Lower leg skin (tissue), 3 donors: ENCODE measurements around the gene VPS52.
A peak's percentile ranks its signal among the peaks of the same experiment; 100 is the strongest.

ENCODE experiments used
- POLR2A ChIP-seq, 2 donors: fragments of 450-650 bp; IDR thresholded peaks; one replicate each; pipeline ENCODE4 v1.6.1; 2016 to 2017; ENCODE audit warnings: antibody characterized with exemption in 2 of 2, mild to moderate bottlenecking in 1 of 2, moderate library complexity in 1 of 2
- TF ChIP-seq, protein P1 (sequence below), 3 donors: fragments of 450-650 bp; IDR thresholded peaks; one replicate each; pipeline ENCODE4 v1.5.1; 2016; ENCODE audit warnings: antibody characterized with exemption in 3 of 3, mild to moderate bottlenecking in 3 of 3, moderate library complexity in 2 of 3

DNA sequence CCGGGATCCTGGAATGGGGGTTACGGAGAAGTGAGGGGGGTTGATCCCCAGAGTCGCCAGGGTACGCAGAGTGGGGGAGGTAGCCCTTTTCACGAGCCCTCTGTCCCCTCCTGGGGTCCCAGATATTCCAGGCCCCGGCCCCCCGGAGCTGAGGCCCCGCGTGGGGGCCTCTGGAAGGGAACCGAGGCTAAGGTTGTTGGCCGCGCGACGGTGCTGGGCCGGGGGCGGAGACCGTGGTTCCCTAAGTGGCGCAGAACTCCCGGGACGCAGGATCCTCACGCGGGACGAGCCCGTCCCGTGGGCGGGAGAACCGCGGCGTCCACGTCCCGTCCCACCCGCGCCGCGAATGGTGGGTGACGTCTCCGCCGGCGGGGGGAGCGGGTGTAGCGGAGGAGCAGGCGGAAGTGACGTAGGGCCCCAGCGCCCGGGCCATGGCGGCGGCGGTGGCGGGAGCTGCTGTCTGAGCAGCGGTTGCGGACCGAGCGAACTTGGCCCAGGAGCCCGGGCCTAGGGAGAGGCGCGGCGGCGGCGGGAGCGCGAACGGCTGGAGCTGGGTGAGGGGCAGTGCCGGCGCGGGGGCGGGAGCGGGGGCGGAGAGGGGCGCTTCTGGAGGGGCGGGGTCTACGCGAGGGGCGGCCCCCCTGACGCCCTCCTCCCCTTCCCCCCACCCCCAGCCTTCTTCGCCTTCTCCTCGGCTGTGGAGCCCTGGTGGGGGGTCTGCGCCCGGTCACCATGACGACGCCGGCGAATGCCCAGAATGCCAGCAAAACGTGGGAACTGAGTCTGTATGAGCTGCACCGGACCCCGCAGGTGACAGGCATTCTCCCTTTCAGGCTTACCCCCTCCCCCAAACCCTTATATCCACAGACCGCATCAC is 63.3 kb downstream of the VPS52 start, which contains the start of gene RING1:
- TF ChIP-seq, protein P1, sequence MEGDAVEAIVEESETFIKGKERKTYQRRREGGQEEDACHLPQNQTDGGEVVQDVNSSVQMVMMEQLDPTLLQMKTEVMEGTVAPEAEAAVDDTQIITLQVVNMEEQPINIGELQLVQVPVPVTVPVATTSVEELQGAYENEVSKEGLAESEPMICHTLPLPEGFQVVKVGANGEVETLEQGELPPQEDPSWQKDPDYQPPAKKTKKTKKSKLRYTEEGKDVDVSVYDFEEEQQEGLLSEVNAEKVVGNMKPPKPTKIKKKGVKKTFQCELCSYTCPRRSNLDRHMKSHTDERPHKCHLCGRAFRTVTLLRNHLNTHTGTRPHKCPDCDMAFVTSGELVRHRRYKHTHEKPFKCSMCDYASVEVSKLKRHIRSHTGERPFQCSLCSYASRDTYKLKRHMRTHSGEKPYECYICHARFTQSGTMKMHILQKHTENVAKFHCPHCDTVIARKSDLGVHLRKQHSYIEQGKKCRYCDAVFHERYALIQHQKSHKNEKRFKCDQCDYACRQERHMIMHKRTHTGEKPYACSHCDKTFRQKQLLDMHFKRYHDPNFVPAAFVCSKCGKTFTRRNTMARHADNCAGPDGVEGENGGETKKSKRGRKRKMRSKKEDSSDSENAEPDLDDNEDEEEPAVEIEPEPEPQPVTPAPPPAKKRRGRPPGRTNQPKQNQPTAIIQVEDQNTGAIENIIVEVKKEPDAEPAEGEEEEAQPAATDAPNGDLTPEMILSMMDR (IDR thresholded peaks at IDR 0.05), result no peak
- TF ChIP-seq POLR2A (IDR thresholded peaks at IDR 0.05), result peak in 1 of 2 donors; percentile 95
